MCF 10A (cell line): ENCODE results near the gene SRGAP3. TPM values are rescaled to one million over a fixed set of nuclear protein-coding genes. Genes with fewer than 3 reads are reported as not detected.

Experiments used
- BruUV-seq: library from RNA; stranded (reverse); fragments of 400-500 nt; replicated peaks from 2 replicates; lab custom pipeline; 2021; lab: Mats Ljungman, UMichigan
- CTCF ChIA-PET: fragments of 300-600 bp; sonication (Branson Sonifier 250); formaldehyde crosslinking; extraction: SDS; loops from one replicate; lab custom pipeline; 2021; ENCODE audit warnings: antibody characterized with exemption, inconsistent platforms; lab: Yijun Ruan, JAX
- POLR2A ChIA-PET: fragments of 300-600, 350-650 bp; sonication (Branson Sonifier 250); formaldehyde crosslinking; extraction: SDS; loops from one replicate; lab custom pipeline; 2020; ENCODE audit warnings: antibody characterized with exemption, inconsistent platforms; lab: Yijun Ruan, JAX
- DNase-seq: peaks from one replicate; pipeline ENCODE4 v3.0.0-alpha.2; 2018; ENCODE audit not compliant: unreplicated experiment
- H3K27ac Mint-ChIP-seq: one replicate; pipeline ENCODE4 v1.8.0; 2022; ENCODE audit warnings: mild to moderate bottlenecking, low read depth, mixed read lengths; ENCODE audit not compliant: unreplicated experiment
- H3K27me3 Mint-ChIP-seq: one replicate; pipeline ENCODE4 v1.8.0; 2022; ENCODE audit warnings: mixed read lengths; ENCODE audit not compliant: insufficient read depth, unreplicated experiment
- H3K36me3 Mint-ChIP-seq: one replicate; pipeline ENCODE4 v1.8.0; 2022; ENCODE audit warnings: mild to moderate bottlenecking, moderate library complexity, mixed read lengths; ENCODE audit not compliant: insufficient read depth, unreplicated experiment
- H3K4me1 Mint-ChIP-seq: one replicate; pipeline ENCODE4 v1.8.0; 2022; ENCODE audit warnings: mixed read lengths; ENCODE audit not compliant: insufficient read depth, unreplicated experiment
- H3K4me3 Mint-ChIP-seq: one replicate; pipeline ENCODE4 v1.8.0; 2022; ENCODE audit warnings: mild to moderate bottlenecking, moderate library complexity, mixed read lengths; ENCODE audit not compliant: unreplicated experiment
- H3K9me3 Mint-ChIP-seq: one replicate; pipeline ENCODE4 v1.8.0; 2022; ENCODE audit warnings: mixed read lengths; ENCODE audit not compliant: unreplicated experiment
- CTCF ChIP-seq: fragments of 200-600 bp; IDR thresholded peaks from one replicate; pipeline ENCODE4 v1.8.0; 2022; ENCODE audit warnings: antibody characterized with exemption, mild to moderate bottlenecking; ENCODE audit not compliant: unreplicated experiment
- intact Hi-C: fragments of 100-400 bp; cut with micrococcal nuclease; formaldehyde crosslinking; loops from 2 replicates; pipeline ENCODE4 v1.14.1; 2022
- total RNA-seq: library from RNA; stranded (reverse); gene quantifications from 2 replicates; pipeline ENCODE4 v1.2.3, GENCODE V29; 2022

The SRGAP3 gene
- total RNA-seq, 1 experiment from 2014 or later: 19.8 TPM

GRCh38 chr3:9080163-9080562 is 169.3 kb downstream of the SRGAP3 start:
- intact Hi-C loops: no loop called here
- BruUV-seq: no TSS peak
- Mint-ChIP-seq H3K9me3 (no peaks in the 10 kb centered on the region), H3K36me3 (peaks cover 22% of the 10 kb centered on the region), H3K27ac (peak overlapping the region; percentile 67), H3K27me3 (no peaks in the 10 kb centered on the region), H3K4me1 (peaks cover 16% of the 10 kb centered on the region), H3K4me3 (no peak overlapping the region)
- no peak for TF ChIP-seq CTCF
- DNase-seq: peak; percentile 45
- ChIA-PET POLR2A (interaction anchor here (0.6 to 1.2 kb wide), 6 partner anchors 14 to 867 kb away, joined by 3 to 4 read pairs (median 3); no protein-coding TSS in a partner anchor), CTCF (interaction anchor here (0.5 to 1.7 kb wide), 6 partner anchors 9 to 222 kb away, joined by 3 to 9 read pairs (median 4); no protein-coding TSS in a partner anchor)

- Mint-ChIP-seq H3K4me3 (peak overlapping the region; percentile 1), H3K27ac (peak overlapping the region; percentile 67), H3K27me3 (no peaks in the 10 kb centered on the region), H3K36me3 (peaks cover 22% of the 10 kb centered on the region), H3K9me3 (no peaks in the 10 kb centered on the region), H3K4me1 (peaks cover 16% of the 10 kb centered on the region)
- peak; percentile 58 for DNase-seq
- BruUV-seq: no TSS peak
- ChIA-PET POLR2A (interaction anchor here (0.7 to 1.2 kb wide), 5 partner anchors 14 to 168 kb away, joined by 3 to 4 read pairs (median 3); no protein-coding TSS in a partner anchor), CTCF (interaction anchor here (0.5 to 1.7 kb wide), 5 partner anchors 9 to 223 kb away, joined by 3 to 9 read pairs (median 4); no protein-coding TSS in a partner anchor)
- intact Hi-C loops: no loop called here
- no peak for TF ChIP-seq CTCF
These were observed 169.8 kb downstream of the SRGAP3 start for GRCh38 chr3:9079676-9080075.

- Mint-ChIP-seq H3K4me3 (no peak overlapping the region), H3K27me3 (no peaks in the 10 kb centered on the region), H3K27ac (no peak overlapping the region), H3K4me1 (peaks cover 16% of the 10 kb centered on the region), H3K36me3 (peaks cover 18% of the 10 kb centered on the region), H3K9me3 (no peaks in the 10 kb centered on the region)
- DNase-seq: no peak
- BruUV-seq: no TSS peak
- no peak for TF ChIP-seq CTCF
- CTCF ChIA-PET: no interaction called here
- POLR2A ChIA-PET: no interaction called here
- intact Hi-C loops: no loop called here
These were observed 170.7 kb downstream of the SRGAP3 start for GRCh38 chr3:9078561-9079240.

- ChIA-PET POLR2A (no interaction called here), CTCF (interaction anchor here (0.6 to 1.4 kb wide), 2 partner anchors 225 to 244 kb away, joined by 3 to 5 read pairs; no protein-coding TSS in a partner anchor)
- Mint-ChIP-seq H3K27me3 (no peaks in the 10 kb centered on the region), H3K4me3 (no peak overlapping the region), H3K4me1 (peaks cover 16% of the 10 kb centered on the region), H3K9me3 (no peaks in the 10 kb centered on the region), H3K27ac (no peak overlapping the region), H3K36me3 (peaks cover 21% of the 10 kb centered on the region)
- no TSS peak for BruUV-seq
- no peak for DNase-seq
- intact Hi-C loops: no loop called here
- TF ChIP-seq CTCF: no peak
These were observed 172.4 kb downstream of the SRGAP3 start for GRCh38 chr3:9077029-9077428.
